Measurements from ENCODE around the gene SOS2.

DNA sequence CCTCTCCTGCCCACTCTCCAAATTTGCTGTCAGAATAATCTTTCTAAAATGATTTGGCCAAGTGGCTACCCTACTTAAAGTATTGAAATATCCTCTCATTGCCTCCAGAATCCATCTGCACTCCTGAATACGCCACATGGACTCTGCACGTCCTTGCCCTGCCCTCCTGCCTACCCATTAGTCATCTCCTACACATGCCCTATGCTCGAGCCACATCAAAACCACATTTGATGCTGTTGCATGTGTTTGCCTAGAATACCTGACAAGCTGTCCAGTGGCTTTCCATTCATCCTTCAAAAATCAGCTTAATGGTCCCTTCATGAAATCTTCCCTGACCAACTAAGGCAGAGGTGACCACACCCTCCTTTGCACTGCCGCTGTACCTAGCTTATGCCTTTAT, 132.0 kb downstream of the SOS2 start:
- TF ChIP-seq, protein P1, sequence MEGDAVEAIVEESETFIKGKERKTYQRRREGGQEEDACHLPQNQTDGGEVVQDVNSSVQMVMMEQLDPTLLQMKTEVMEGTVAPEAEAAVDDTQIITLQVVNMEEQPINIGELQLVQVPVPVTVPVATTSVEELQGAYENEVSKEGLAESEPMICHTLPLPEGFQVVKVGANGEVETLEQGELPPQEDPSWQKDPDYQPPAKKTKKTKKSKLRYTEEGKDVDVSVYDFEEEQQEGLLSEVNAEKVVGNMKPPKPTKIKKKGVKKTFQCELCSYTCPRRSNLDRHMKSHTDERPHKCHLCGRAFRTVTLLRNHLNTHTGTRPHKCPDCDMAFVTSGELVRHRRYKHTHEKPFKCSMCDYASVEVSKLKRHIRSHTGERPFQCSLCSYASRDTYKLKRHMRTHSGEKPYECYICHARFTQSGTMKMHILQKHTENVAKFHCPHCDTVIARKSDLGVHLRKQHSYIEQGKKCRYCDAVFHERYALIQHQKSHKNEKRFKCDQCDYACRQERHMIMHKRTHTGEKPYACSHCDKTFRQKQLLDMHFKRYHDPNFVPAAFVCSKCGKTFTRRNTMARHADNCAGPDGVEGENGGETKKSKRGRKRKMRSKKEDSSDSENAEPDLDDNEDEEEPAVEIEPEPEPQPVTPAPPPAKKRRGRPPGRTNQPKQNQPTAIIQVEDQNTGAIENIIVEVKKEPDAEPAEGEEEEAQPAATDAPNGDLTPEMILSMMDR (conservative IDR thresholded peaks at IDR 0.05; ENCODE audit: low read length) = no peak
- TF ChIP-seq EZH2phosphoT487 (IDR thresholded peaks at IDR 0.05; ENCODE audit: borderline replicate concordance, low read depth, low read length) = no peak

All from OCI-LY7 (cell line).